Measurements from ENCODE around the gene B3GAT1.

The B3GAT1 gene

GRCh38 chr11:134441281-134441680, 29.2 kb upstream of the B3GAT1 start:
- no peak for DNase-seq (ENCODE audit: low read depth)

- DNase-seq (ENCODE audit: low read depth), result no peak
Observed at GRCh38 chr11:134440851-134441250, 28.8 kb upstream of the B3GAT1 start.

GRCh38 chr11:134438542-134439537, 26.8 kb upstream of the B3GAT1 start:
- DNase-seq (ENCODE audit: low read depth), result no peak

- no peak for DNase-seq (ENCODE audit: low read depth)
Observed at GRCh38 chr11:134437821-134438220, 25.8 kb upstream of the B3GAT1 start.

GRCh38 chr11:134436781-134437180, 24.7 kb upstream of the B3GAT1 start:
- DNase-seq (ENCODE audit: low read depth), result no peak

- DNase-seq (ENCODE audit: low read depth), result no peak
Observed at GRCh38 chr11:134433806-134434205, 21.8 kb upstream of the B3GAT1 start.

- no peak for DNase-seq (ENCODE audit: low read depth)
Observed at GRCh38 chr11:134433251-134433650, 21.2 kb upstream of the B3GAT1 start.

- no peak for DNase-seq (ENCODE audit: low read depth)
Observed at GRCh38 chr11:134432776-134433175, 20.7 kb upstream of the B3GAT1 start.

- DNase-seq (ENCODE audit: low read depth), result no peak
Observed at GRCh38 chr11:134429106-134429505, 17.1 kb upstream of the B3GAT1 start.

- DNase-seq (ENCODE audit: low read depth), result no peak
Observed at GRCh38 chr11:134425816-134426536, 13.9 kb upstream of the B3GAT1 start.

GRCh38 chr11:134425413-134425812, 13.4 kb upstream of the B3GAT1 start:
- no peak for DNase-seq (ENCODE audit: low read depth)

GRCh38 chr11:134423106-134423505, 11.1 kb upstream of the B3GAT1 start:
- DNase-seq (ENCODE audit: low read depth), result no peak

- DNase-seq (ENCODE audit: low read depth), result no peak
Observed at GRCh38 chr11:134417871-134418840, 6.1 kb upstream of the B3GAT1 start.

GRCh38 chr11:134416726-134417125, 4.7 kb upstream of the B3GAT1 start:
- no peak for DNase-seq (ENCODE audit: low read depth)

- no peak for DNase-seq (ENCODE audit: low read depth)
Observed at GRCh38 chr11:134414766-134415765, 3.0 kb upstream of the B3GAT1 start.

GRCh38 chr11:134413826-134414731, 2.0 kb upstream of the B3GAT1 start:
- DNase-seq (ENCODE audit: low read depth), result no peak

GRCh38 chr11:134413043-134413825, 1.2 kb upstream of the B3GAT1 start:
- DNase-seq (ENCODE audit: low read depth), result no peak

- no peak for DNase-seq (ENCODE audit: low read depth)
Observed at GRCh38 chr11:134410766-134411165, 1.3 kb downstream of the B3GAT1 start.
